Activated naive CD8-positive, alpha-beta T cell treated with anti-CD3 and anti-CD28 coated beads, Interleukin-2, amount 50 U/mL, for 24 hours (primary cell): Measurements from ENCODE around the gene ARHGAP26.
"Not testable (repeated sequence)": the region's sequence is repeated elsewhere in the genome, so short reads cannot be mapped to it uniquely, and the experiment has no call there.

Experiments
- ATAC-seq: fragments of 150-1000 bp; cut with Tn5 transposase; one replicate; pipeline ENCODE4 v1.10.0; 2021
- DNase-seq: peaks from one replicate; pipeline ENCODE4 v3.0.0; 2021
- H3K27ac Mint-ChIP-seq: one replicate; pipeline ENCODE4 v1.8.0; 2021; ENCODE audit warnings: mild to moderate bottlenecking, mixed read lengths
- H3K27me3 Mint-ChIP-seq: one replicate; pipeline ENCODE4 v1.8.0; 2021; ENCODE audit warnings: mixed read lengths
- H3K36me3 Mint-ChIP-seq: one replicate; pipeline ENCODE4 v1.8.0; 2021; ENCODE audit warnings: low read depth, mixed read lengths
- H3K4me1 Mint-ChIP-seq: one replicate; pipeline ENCODE4 v1.8.0; 2021; ENCODE audit warnings: mixed read lengths
- H3K4me3 Mint-ChIP-seq: one replicate; pipeline ENCODE4 v1.8.0; 2021; ENCODE audit warnings: mild to moderate bottlenecking, moderate library complexity, mixed read lengths
- H3K9me3 Mint-ChIP-seq: one replicate; pipeline ENCODE4 v1.8.0; 2021; ENCODE audit warnings: mixed read lengths

The ARHGAP26 gene

GRCh38 chr5:143197260-143197656 lies 427.1 kb downstream of the ARHGAP26 start:
- Mint-ChIP-seq H3K9me3 (peaks cover 7% of the 10 kb centered on the region), H3K27me3 (no peaks in the 10 kb centered on the region), H3K4me3 (no peak overlapping the region), H3K27ac (peak overlapping the region; percentile 77), H3K36me3 (peaks cover 15% of the 10 kb centered on the region), H3K4me1 (peaks cover 19% of the 10 kb centered on the region)
- DNase-seq (no peak), ATAC-seq (peak; percentile 80)

GRCh38 chr5:143198332-143198731 lies 428.2 kb downstream of the ARHGAP26 start:
- Mint-ChIP-seq H3K27me3 (no peaks in the 10 kb centered on the region), H3K4me3 (no peak overlapping the region), H3K9me3 (peaks cover 7% of the 10 kb centered on the region), H3K27ac (no peak overlapping the region), H3K4me1 (peaks cover 19% of the 10 kb centered on the region), H3K36me3 (peaks cover 21% of the 10 kb centered on the region)
- ATAC-seq (no peak), DNase-seq (no peak)

- no peak for DNase-seq
- Mint-ChIP-seq H3K36me3 (peaks cover 21% of the 10 kb centered on the region), H3K27ac (no peak overlapping the region), H3K4me3 (no peak overlapping the region), H3K27me3 (no peaks in the 10 kb centered on the region), H3K9me3 (peaks cover 7% of the 10 kb centered on the region), H3K4me1 (peaks cover 19% of the 10 kb centered on the region)
- no peak for ATAC-seq
These were observed 429.0 kb downstream of the ARHGAP26 start for GRCh38 chr5:143199161-143199560.

DNA sequence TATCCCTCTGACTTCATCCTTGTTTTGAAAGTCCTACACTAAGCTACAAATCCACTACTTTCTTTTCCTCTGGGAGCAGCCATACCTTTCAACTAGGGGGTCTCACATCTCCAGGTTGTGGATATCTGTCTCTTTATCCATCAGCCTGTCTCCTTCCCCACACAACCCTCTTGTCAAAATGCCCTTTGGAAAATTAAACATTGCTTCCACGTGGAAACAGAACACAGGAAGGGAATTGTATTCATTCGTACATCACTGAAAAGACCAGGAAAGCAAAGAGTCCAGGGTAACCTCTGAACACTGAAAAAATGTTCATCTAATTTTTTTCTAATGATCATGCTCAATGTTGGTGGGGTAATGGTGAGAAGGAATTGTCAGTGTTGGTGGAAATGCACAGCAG lies 429.7 kb downstream of the ARHGAP26 start:
- Mint-ChIP-seq H3K27me3 (no peaks in the 10 kb centered on the region), H3K9me3 (peaks cover 7% of the 10 kb centered on the region), H3K36me3 (peaks cover 20% of the 10 kb centered on the region), H3K4me3 (no peak overlapping the region), H3K4me1 (peaks cover 19% of the 10 kb centered on the region), H3K27ac (no peak overlapping the region)
- ATAC-seq: no peak
- no peak for DNase-seq

GRCh38 chr5:143200781-143201398 lies 430.7 kb downstream of the ARHGAP26 start:
- DNase-seq (no peak), ATAC-seq (peak; percentile 66)
- Mint-ChIP-seq H3K36me3 (peaks cover 20% of the 10 kb centered on the region), H3K4me1 (peaks cover 24% of the 10 kb centered on the region), H3K27ac (no peak overlapping the region), H3K27me3 (no peaks in the 10 kb centered on the region), H3K9me3 (peaks cover 7% of the 10 kb centered on the region), H3K4me3 (no peak overlapping the region)

DNA sequence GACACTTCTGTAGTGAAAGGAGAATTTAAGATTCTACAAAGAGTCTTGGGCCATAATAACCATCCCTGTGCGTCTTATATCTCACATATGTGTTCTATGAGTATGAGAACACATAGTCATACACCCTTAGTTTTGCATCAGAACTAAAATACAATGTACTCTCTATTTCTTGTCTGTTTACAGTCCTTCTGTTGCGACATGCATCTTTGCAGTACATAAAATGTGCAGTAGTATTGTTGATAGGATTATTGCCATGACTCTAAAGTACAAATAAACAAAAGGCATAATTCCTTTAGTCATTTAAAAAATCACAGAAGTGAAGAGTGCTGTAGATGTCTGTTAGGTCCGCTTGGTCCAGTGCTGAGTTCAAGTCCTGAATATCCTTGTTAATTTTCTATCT lies 431.4 kb downstream of the ARHGAP26 start:
- DNase-seq (no peak), ATAC-seq (no peak)
- peaks cover 28% of the 10 kb centered on the region for H3K4me1 Mint-ChIP-seq
- no peak overlapping the region for H3K4me3 Mint-ChIP-seq
- H3K9me3 Mint-ChIP-seq: peaks cover 7% of the 10 kb centered on the region
- peaks cover 20% of the 10 kb centered on the region for H3K36me3 Mint-ChIP-seq
- H3K27me3 Mint-ChIP-seq: no peaks in the 10 kb centered on the region
- no peak overlapping the region for H3K27ac Mint-ChIP-seq

DNA sequence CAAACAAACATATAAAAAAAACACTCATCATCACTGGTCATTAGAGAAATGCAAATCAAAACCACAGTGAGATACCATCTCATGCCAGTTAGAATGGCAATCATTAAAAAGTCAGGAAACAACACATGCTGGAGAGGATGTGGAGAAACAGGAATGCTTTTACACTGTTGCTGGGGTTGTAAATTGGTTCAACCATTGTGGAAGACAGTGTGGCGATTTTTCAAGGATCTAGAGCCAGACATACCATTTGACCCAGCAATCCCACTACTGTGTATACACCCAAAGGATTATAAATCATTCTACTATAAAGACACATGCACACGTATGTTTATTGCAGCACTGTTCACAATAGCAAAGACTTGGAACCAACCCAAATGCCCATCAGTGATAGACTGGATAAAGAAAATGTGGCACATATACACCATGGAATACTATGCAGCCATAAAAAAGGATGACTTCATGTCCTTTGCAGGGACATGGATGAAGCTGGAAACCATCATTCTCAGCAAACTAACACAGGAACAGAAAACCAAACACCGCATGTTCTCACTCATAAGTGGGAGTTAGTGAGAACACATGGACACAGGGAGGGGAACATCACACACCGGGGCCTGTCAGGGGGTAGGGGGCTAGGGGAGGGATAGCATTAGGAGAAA lies 433.3 kb downstream of the ARHGAP26 start:
- Mint-ChIP-seq H3K4me1 (peaks cover 30% of the 10 kb centered on the region), H3K36me3 (peaks cover 19% of the 10 kb centered on the region)
- H3K9me3 Mint-ChIP-seq, H3K4me3 Mint-ChIP-seq, H3K27ac Mint-ChIP-seq, H3K27me3 Mint-ChIP-seq, DNase-seq, ATAC-seq: not testable (repeated sequence)

GRCh38 chr5:143204474-143205246 lies 434.5 kb downstream of the ARHGAP26 start:
- Mint-ChIP-seq H3K9me3 (no peaks in the 10 kb centered on the region), H3K4me3 (no peak overlapping the region), H3K4me1 (peaks cover 33% of the 10 kb centered on the region), H3K27me3 (no peaks in the 10 kb centered on the region), H3K27ac (no peak overlapping the region), H3K36me3 (peaks cover 20% of the 10 kb centered on the region)
- no peak for DNase-seq
- no peak for ATAC-seq

DNA sequence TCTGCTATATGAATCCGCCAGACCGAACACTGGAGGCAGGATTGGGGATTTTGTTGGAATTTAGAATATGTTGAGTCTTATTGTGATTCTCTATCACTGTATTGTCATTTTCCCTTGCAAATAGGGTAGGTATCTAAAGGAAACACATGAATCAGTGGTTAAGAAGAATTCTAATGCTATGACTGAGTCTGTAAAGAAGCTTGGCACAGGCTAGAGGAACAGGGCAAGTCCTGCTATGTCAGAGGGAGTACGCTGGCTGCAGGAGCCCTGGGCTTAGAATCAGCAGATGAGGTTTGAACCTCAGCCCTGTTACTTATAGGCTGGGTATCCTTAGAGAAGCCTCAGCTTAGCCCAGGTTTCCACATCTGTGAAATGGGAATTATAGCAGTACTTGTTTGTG lies 435.2 kb downstream of the ARHGAP26 start:
- H3K4me3 Mint-ChIP-seq: no peak overlapping the region
- H3K27me3 Mint-ChIP-seq: no peaks in the 10 kb centered on the region
- H3K36me3 Mint-ChIP-seq: peaks cover 22% of the 10 kb centered on the region
- ATAC-seq: no peak
- peaks cover 33% of the 10 kb centered on the region for H3K4me1 Mint-ChIP-seq
- no peak for DNase-seq
- H3K27ac Mint-ChIP-seq: no peak overlapping the region
- no peaks in the 10 kb centered on the region for H3K9me3 Mint-ChIP-seq

- H3K4me3 Mint-ChIP-seq: peak overlapping the region; percentile 7
- no peaks in the 10 kb centered on the region for H3K9me3 Mint-ChIP-seq
- no peak for ATAC-seq
- peaks cover 31% of the 10 kb centered on the region for H3K4me1 Mint-ChIP-seq
- H3K36me3 Mint-ChIP-seq: peaks cover 19% of the 10 kb centered on the region
- H3K27ac Mint-ChIP-seq: peak overlapping the region; percentile 71
- H3K27me3 Mint-ChIP-seq: no peaks in the 10 kb centered on the region
- DNase-seq: no peak
These were observed 435.7 kb downstream of the ARHGAP26 start for GRCh38 chr5:143205883-143206195.

GRCh38 chr5:143206196-143207053 lies 436.2 kb downstream of the ARHGAP26 start:
- Mint-ChIP-seq H3K9me3 (no peaks in the 10 kb centered on the region), H3K27me3 (no peaks in the 10 kb centered on the region), H3K4me3 (peak overlapping the region; percentile 7), H3K27ac (peak overlapping the region; percentile 71), H3K36me3 (peaks cover 19% of the 10 kb centered on the region), H3K4me1 (peaks cover 31% of the 10 kb centered on the region)
- DNase-seq (no peak), ATAC-seq (peak; percentile 75)

- Mint-ChIP-seq H3K27ac (no peak overlapping the region), H3K27me3 (no peaks in the 10 kb centered on the region), H3K36me3 (peaks cover 18% of the 10 kb centered on the region), H3K9me3 (no peaks in the 10 kb centered on the region), H3K4me1 (peaks cover 31% of the 10 kb centered on the region), H3K4me3 (no peak overlapping the region)
- no peak for ATAC-seq
- DNase-seq: no peak
These were observed 436.9 kb downstream of the ARHGAP26 start for GRCh38 chr5:143207058-143207457.

GRCh38 chr5:143207563-143208364 lies 437.6 kb downstream of the ARHGAP26 start:
- H3K27me3 Mint-ChIP-seq: no peaks in the 10 kb centered on the region
- peak; percentile 35 for ATAC-seq
- peaks cover 11% of the 10 kb centered on the region for H3K36me3 Mint-ChIP-seq
- no peaks in the 10 kb centered on the region for H3K9me3 Mint-ChIP-seq
- peaks cover 31% of the 10 kb centered on the region for H3K4me1 Mint-ChIP-seq
- H3K27ac Mint-ChIP-seq: no peak overlapping the region
- DNase-seq: no peak
- H3K4me3 Mint-ChIP-seq: no peak overlapping the region

DNA sequence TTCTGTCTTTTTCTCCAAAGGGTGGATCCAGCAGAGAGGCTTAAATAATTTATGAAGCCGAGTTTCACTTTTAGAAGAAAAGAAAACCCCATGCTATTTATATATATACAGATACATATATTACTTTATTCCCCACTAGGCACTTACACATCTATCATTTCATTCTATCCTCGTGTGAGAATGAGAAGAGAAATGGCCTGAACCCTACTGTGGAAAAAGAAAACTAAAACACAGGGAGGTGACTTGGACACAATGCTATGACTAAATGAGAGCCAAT lies 438.1 kb downstream of the ARHGAP26 start:
- no peak overlapping the region for H3K4me3 Mint-ChIP-seq
- no peak for ATAC-seq

More for the DNA sequence above, 438.1 kb downstream of the ARHGAP26 start:
- no peak for DNase-seq
- Mint-ChIP-seq H3K4me1 (peaks cover 33% of the 10 kb centered on the region), H3K27ac (no peak overlapping the region), H3K36me3 (peaks cover 9% of the 10 kb centered on the region), H3K27me3 (no peaks in the 10 kb centered on the region), H3K9me3 (no peaks in the 10 kb centered on the region)
